GM12878 (cell line): Measurements from ENCODE around the gene TANC1. TPM values are rescaled to one million over a fixed set of nuclear protein-coding genes. Genes with fewer than 3 reads are reported as not detected.

ENCODE experiments used
- ATAC-seq: fragments of 200-7000 bp; cut with Tn5 transposase; 3 replicates; pipeline ENCODE4 v1.9.1; 2020; ENCODE audit warnings: mild to moderate bottlenecking, moderate library complexity
- BruUV-seq: library from RNA; stranded (reverse); fragments of 400-500 nt; replicated peaks from 2 replicates; lab custom pipeline; 2021; lab: Mats Ljungman, UMichigan
- CTCF ChIA-PET: fragments of 300-600 bp; sonication (Branson Sonifier 250); formaldehyde crosslinking; extraction: SDS; loops from one replicate; lab custom pipeline; 2021; ENCODE audit warnings: inconsistent platforms; lab: Yijun Ruan, JAX
- POLR2A ChIA-PET: fragments of 350-600 bp; formaldehyde crosslinking; extraction: SDS; loops from one replicate; lab custom pipeline; 2021; ENCODE audit warnings: inconsistent platforms; lab: Charles Lee
- RAD21 ChIA-PET: fragments of 300-600 bp; sonication (Branson Sonifier 250); formaldehyde crosslinking; loops from one replicate; lab custom pipeline; 2023; ENCODE audit warnings: antibody characterized with exemption; ENCODE audit not compliant: unreplicated experiment; lab: Charles Lee
- SMC1A ChIA-PET: fragments of 300-600 bp; sonication (Branson Sonifier 250); formaldehyde crosslinking; loops from one replicate; lab custom pipeline; 2023; ENCODE audit not compliant: unreplicated experiment, uncharacterized antibody; lab: Charles Lee
- DNase-seq: peaks from one replicate; pipeline ENCODE4 v3.0.0-alpha.2; 2011; ENCODE audit warnings: low read depth, low spot score
- FAIRE-seq: peaks from 3 replicates; lab custom pipeline; 2011; peaks lifted over from hg19 to GRCh38; lab: Jason Lieb, UNC
- H2AFZ ChIP-seq: 2 replicates; pipeline ENCODE4 v1.6.0; 2011; ENCODE audit warnings: low read depth, low read length, control low read depth; ENCODE audit not compliant: control insufficient read depth
- H3K27ac ChIP-seq: 2 replicates; pipeline ENCODE4 v1.5.1; 2011; ENCODE audit warnings: control low read depth; ENCODE audit not compliant: control insufficient read depth, insufficient read depth
- H3K27me3 ChIP-seq, 2 experiments: replicated peaks in 1 of 2; 2 replicates each; pipeline versions ENCODE4 v1.6.0 to v1.6.1; 2011; ENCODE audit warnings: low read length in 1 of 2; ENCODE audit not compliant: control insufficient read depth in 2 of 2, insufficient read depth in 2 of 2
- H3K36me3 ChIP-seq, 2 experiments: 2 replicates each; pipeline ENCODE4 v1.5.1; 2011; ENCODE audit warnings: low read length in 1 of 2; ENCODE audit not compliant: control insufficient read depth in 2 of 2, insufficient read depth in 2 of 2
- H3K4me1 ChIP-seq: 2 replicates; pipeline ENCODE4 v1.6.1; 2011; ENCODE audit warnings: mild to moderate bottlenecking, low read length, moderate library complexity, mixed read lengths; ENCODE audit not compliant: control insufficient read depth, insufficient read depth
- H3K4me2 ChIP-seq: 2 replicates; pipeline ENCODE4 v1.6.0; 2011; ENCODE audit warnings: control low read depth; ENCODE audit not compliant: control insufficient read depth, insufficient read depth
- H3K4me3 ChIP-seq: fragments of 200-600 bp; sonication (generic); 2 replicates; pipeline ENCODE4 v1.5.1; 2016
- H3K79me2 ChIP-seq: 2 replicates; pipeline ENCODE4 v1.6.0; 2011; ENCODE audit warnings: low read length; ENCODE audit not compliant: control insufficient read depth, insufficient read depth
- H3K9ac ChIP-seq: 2 replicates; pipeline ENCODE4 v1.8.0; 2011; ENCODE audit warnings: low read length, control low read depth, mixed read lengths; ENCODE audit not compliant: control insufficient read depth, insufficient read depth
- H3K9me3 ChIP-seq: replicated peaks from 3 replicates; pipeline ENCODE4 v1.5.1; 2011; ENCODE audit warnings: mild to moderate bottlenecking, low read length; ENCODE audit not compliant: control insufficient read depth, insufficient read depth
- H4K20me1 ChIP-seq: 2 replicates; pipeline ENCODE4 v1.6.0; 2011; ENCODE audit not compliant: control insufficient read depth, insufficient read depth
- BMI1 ChIP-seq: fragments of 450-650 bp; IDR thresholded peaks from 2 replicates; pipeline ENCODE4 v1.6.1; 2016; ENCODE audit warnings: mild to moderate bottlenecking, moderate library complexity, borderline replicate concordance
- EGR1 ChIP-seq, 2 experiments: IDR thresholded peaks; 1 replicate in 1 of 2; 2 replicates in 1 of 2; pipeline ENCODE4 v1.6.1; 2011 to 2012; ENCODE audit warnings: low read depth in 2 of 2, low read length in 2 of 2, borderline replicate concordance in 1 of 2, mild to moderate bottlenecking in 1 of 2, moderate library complexity in 1 of 2
- IKZF2 ChIP-seq, 2 experiments: fragments of 450-650 bp; IDR thresholded peaks; 2 replicates each; pipeline ENCODE4 v1.6.1; 2017; ENCODE audit warnings: mild to moderate bottlenecking in 2 of 2, moderate library complexity in 2 of 2
- NFYA ChIP-seq: IDR thresholded peaks from 2 replicates; pipeline ENCODE4 v1.6.1; 2011; ENCODE audit warnings: low read depth, mild to moderate bottlenecking, low read length, improper control_type of control experiment, borderline replicate concordance
- PAX5 ChIP-seq: IDR thresholded peaks from 2 replicates; pipeline ENCODE4 v1.6.1; 2011; ENCODE audit warnings: low read depth, low read length, borderline replicate concordance
- RAD21 ChIP-seq: IDR thresholded peaks from 2 replicates; pipeline ENCODE4 v1.6.1; 2011; ENCODE audit warnings: mild to moderate bottlenecking, low read depth, low read length, moderate library complexity; ENCODE audit not compliant: insufficient read depth
- RBBP5 ChIP-seq: fragments of 200-600 bp; sonication (generic); conservative IDR thresholded peaks from 2 replicates; pipeline ENCODE4 v1.6.1; 2016
- SMAD1 ChIP-seq: fragments of 450-650 bp; IDR thresholded peaks from 2 replicates; pipeline ENCODE4 v1.6.1; 2018; ENCODE audit warnings: mild to moderate bottlenecking, low read depth; ENCODE audit not compliant: partially characterized antibody
- SMARCA5 ChIP-seq: fragments of 450-650 bp; IDR thresholded peaks from 2 replicates; pipeline ENCODE4 v1.6.1; 2017; ENCODE audit warnings: mild to moderate bottlenecking
- SREBF2 ChIP-seq: IDR thresholded peaks from 2 replicates; pipeline ENCODE4 v1.6.1; 2012; ENCODE audit warnings: mild to moderate bottlenecking, low read length
- STAT1 ChIP-seq: fragments of 450-650 bp; conservative IDR thresholded peaks from 2 replicates; pipeline ENCODE4 v1.6.1; 2014; ENCODE audit warnings: antibody characterized with exemption, mild to moderate bottlenecking
- USF1 ChIP-seq: IDR thresholded peaks from 2 replicates; pipeline ENCODE4 v1.6.1; 2011; ENCODE audit warnings: borderline replicate concordance, low read depth, mild to moderate bottlenecking, moderate library complexity, mixed read lengths, low read length; ENCODE audit not compliant: insufficient read depth; ENCODE audit errors: extremely low read length
- WRNIP1 ChIP-seq: IDR thresholded peaks from 2 replicates; pipeline ENCODE4 v1.6.1; 2011; ENCODE audit warnings: low read depth, low read length, improper control_type of control experiment, borderline replicate concordance
- ZBTB11 ChIP-seq: fragments of 450-650 bp; formaldehyde crosslinking; IDR thresholded peaks from 2 replicates; pipeline ENCODE4 v1.5.0; 2022; ENCODE audit warnings: mild to moderate bottlenecking, missing genetic modification characterization
- ZNF217 ChIP-seq: fragments of 450-650 bp; IDR thresholded peaks from 2 replicates; pipeline ENCODE4 v1.6.1; 2017; ENCODE audit warnings: antibody characterized with exemption, mild to moderate bottlenecking
- ZNF274 ChIP-seq: IDR thresholded peaks from one replicate; pipeline ENCODE4 v1.8.0; 2011; ENCODE audit not compliant: insufficient read length, insufficient read depth
- ZNF592 ChIP-seq: fragments of 450-650 bp; IDR thresholded peaks from 2 replicates; pipeline ENCODE4 v1.6.1; 2017; ENCODE audit warnings: mild to moderate bottlenecking, moderate library complexity
- WGBS: methylation state at CpG from one replicate; pipeline ENCODE4 v1.1.6; 2016; ENCODE audit warnings: low lambda C conversion rate; ENCODE audit not compliant: insufficient replicate concordance, insufficient coverage; ENCODE audit errors: missing lambda C conversion rate; 5-methylcytosine and 5-hydroxymethylcytosine counted together
- in situ Hi-C: fragments of 300-500 bp; cut with MboI; formaldehyde crosslinking; loops from 9 replicates; pipeline ENCODE4 v1.14.3; 2018; ENCODE audit warnings: mixed read lengths
- intact Hi-C: fragments of 100-400 bp; cut with micrococcal nuclease; formaldehyde crosslinking; loops from one replicate; pipeline ENCODE4 v1.14.2; 2022; ENCODE audit not compliant: unreplicated experiment
- polyA plus RNA-seq, 11 experiments: library from polyadenylated mRNA; depleted of rRNA in 4 of 11; unstranded in 6 of 11; stranded (reverse) in 5 of 11; fragments of >200 nt; fragmentation: Nextera tagmentation in 4 of 11; fragmentation: Illumina TruSeq in 1 of 11; extraction: Ambion mirVana in 4 of 11; extraction: Trizol in 1 of 11; gene quantifications; 1 replicate in 1 of 11; 2 replicates in 10 of 11; pipeline versions ENCODE4 v1.2.1 to v1.2.3, GENCODE V29; 2011 to 2016; ENCODE audit warnings: inconsistent platforms in 2 of 11, missing spikeins in 2 of 11, low read depth in 1 of 11
- total RNA-seq, 4 experiments: library from RNA; depleted of rRNA in 3 of 4; stranded (reverse); fragments of >200 nt in 3 of 4; fragmentation: Illumina TruSeq in 1 of 4; extraction: Trizol in 1 of 4; gene quantifications; 2 replicates each; pipeline versions ENCODE4 v1.2.1 to v1.2.3, GENCODE V29; 2013 to 2021

The TANC1 gene
- total and polyA plus RNA-seq, 10 of the 15 experiments (the other 5 are each of a cell fraction or from before 2014, with no cell fraction given): 0.05 to 5.0 (median 0.34) TPM

- no peak for TF ChIP-seq WRNIP1
- no peak for TF ChIP-seq STAT1
- no peak for TF ChIP-seq ZNF592
- no peak for TF ChIP-seq SMAD1
- no peak for TF ChIP-seq ZNF217
- TF ChIP-seq SREBF2: no peak
- no peak for TF ChIP-seq USF1
These were observed 225.8 kb downstream of the TANC1 start (continued) for GRCh38 chr2:159194241-159194640.

- POLR2A ChIA-PET: no interaction called here
- in situ Hi-C loops (no loop called here), intact Hi-C loops (no loop called here)
- ATAC-seq (no peak), FAIRE-seq (no peak), DNase-seq (no peak)
- no peak overlapping the region for H3K4me2 ChIP-seq
- no peak overlapping the region for H3K27ac ChIP-seq
- CTCF ChIA-PET: interaction anchor here (0.7 to 2.1 kb wide), 2 partner anchors 77 to 425 kb away, joined by 3 to 6 read pairs; no protein-coding TSS in a partner anchor
- no peak overlapping the region for H2AFZ ChIP-seq
- no peak overlapping the region for H3K4me3 ChIP-seq
- no peak overlapping the region for H3K9ac ChIP-seq
- H3K36me3 ChIP-seq: no peaks in the 10 kb centered on the region; a peak in 1 of 4 replicates
- RAD21 ChIA-PET: no interaction called here
- 84% methylated on average over 6 of the region's 6 CpGs for WGBS
- no peaks in the 10 kb centered on the region for H3K9me3 ChIP-seq
- no peaks in the 10 kb centered on the region for H4K20me1 ChIP-seq
- SMC1A ChIA-PET: interaction anchor here (0.8 kb wide), 1 partner anchor 12 kb away, joined by 3 read pairs; no protein-coding TSS in a partner anchor
- H3K4me1 ChIP-seq: peaks cover 2% of the 10 kb centered on the region
- H3K27me3 ChIP-seq: no peaks in the 10 kb centered on the region
- BruUV-seq: no TSS peak
- H3K79me2 ChIP-seq: no peaks in the 10 kb centered on the region
- TF ChIP-seq SMARCA5: no peak
- TF ChIP-seq IKZF2 (IDR thresholded peaks at IDR 0.05): no peak
- no peak for TF ChIP-seq EGR1 (IDR thresholded peaks at IDR 0.05; ENCODE audit: borderline replicate concordance in 1 of 2, low read depth in 2 of 2, low read length in 2 of 2)
- TF ChIP-seq PAX5: no peak
- no peak for TF ChIP-seq RBBP5
- TF ChIP-seq NFYA: no peak
- no peak for TF ChIP-seq ZNF274
- TF ChIP-seq BMI1: no peak
- TF ChIP-seq RAD21: no peak
- no peak for TF ChIP-seq ZBTB11 (CRISPR knock-in tag)
These were observed 227.3 kb downstream of the TANC1 start for GRCh38 chr2:159195697-159196096.
